GM12874 (cell line): ENCODE results near the gene DOCK3.

ENCODE experiments used
- CTCF ChIP-seq: IDR thresholded peaks from 2 replicates; pipeline ENCODE4 v1.5.1; 2011; ENCODE audit warnings: low read depth, mild to moderate bottlenecking, control low read depth, low read length, moderate library complexity; ENCODE audit not compliant: insufficient read depth

The DOCK3 gene

GRCh38 chr3:50658416-50658815, 16.3 kb upstream of the DOCK3 start:
- TF ChIP-seq CTCF = no peak

- no peak for TF ChIP-seq CTCF
Measured at GRCh38 chr3:50658831-50659230, 15.9 kb upstream of the DOCK3 start.

- TF ChIP-seq CTCF = no peak
Measured at GRCh38 chr3:50660386-50660785, 14.3 kb upstream of the DOCK3 start.

- TF ChIP-seq CTCF = no peak
Measured at GRCh38 chr3:50661321-50661837, 13.3 kb upstream of the DOCK3 start.

DNA sequence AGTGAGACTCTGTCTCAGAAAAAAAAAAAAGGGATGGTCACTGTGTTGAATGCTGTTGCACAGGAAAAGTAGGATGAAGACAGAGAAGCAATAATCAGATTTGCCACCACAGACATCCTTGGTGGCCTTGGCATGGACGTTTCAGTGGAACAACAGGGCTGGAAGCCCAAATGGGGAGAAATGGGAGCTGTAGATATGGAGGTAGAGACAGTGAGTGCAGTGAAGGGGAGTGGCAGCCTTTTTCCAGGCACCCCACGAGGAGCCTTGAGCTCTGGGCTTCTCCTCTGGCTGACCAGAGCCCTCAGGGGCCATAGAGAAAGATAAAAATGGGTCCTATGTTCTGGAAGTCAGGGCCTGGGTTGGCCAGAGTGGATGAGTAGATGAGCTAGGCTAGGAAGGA, 12.3 kb upstream of the DOCK3 start:
- no peak for TF ChIP-seq CTCF

DNA sequence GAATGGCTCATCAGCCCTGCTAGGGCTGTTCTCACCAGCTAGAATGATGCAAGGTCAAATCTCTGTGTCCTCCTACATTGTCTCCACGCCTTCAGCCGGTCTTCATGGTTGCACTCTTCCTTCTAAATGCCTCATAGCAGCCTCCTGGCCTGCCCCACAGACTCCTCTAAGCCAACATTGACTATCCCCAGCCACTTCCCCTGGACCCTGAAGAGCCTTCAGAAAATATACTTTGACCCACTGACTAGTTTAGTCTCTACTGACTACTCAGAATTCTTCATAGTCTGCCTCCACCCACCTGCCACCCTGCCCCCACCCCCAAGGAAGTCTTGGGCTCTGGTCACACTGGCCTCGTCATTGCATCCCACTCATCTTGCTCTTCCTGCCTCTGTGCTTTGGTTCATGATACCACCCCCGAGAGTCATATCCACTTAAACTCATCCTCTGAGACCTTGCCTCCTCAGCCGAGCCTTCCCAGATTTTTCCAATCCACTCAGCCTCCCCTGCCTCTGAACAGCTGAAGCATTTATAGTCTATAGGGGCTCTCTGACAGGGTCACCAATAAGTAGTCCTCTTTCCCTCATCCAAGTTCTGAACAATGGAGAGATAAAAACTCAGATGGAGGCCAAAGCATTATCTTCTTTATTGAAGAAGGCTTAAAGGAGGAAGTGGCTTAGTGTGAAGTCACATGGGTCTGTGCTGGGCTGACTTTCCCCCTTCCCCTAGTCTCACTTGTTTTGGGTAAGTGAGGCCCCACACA, 9.5 kb upstream of the DOCK3 start:
- TF ChIP-seq CTCF = no peak

GRCh38 chr3:50666837-50667236, 7.9 kb upstream of the DOCK3 start:
- TF ChIP-seq CTCF = no peak
